OCI-LY1 (cell line): ENCODE measurements around the gene RDH13.
"Not testable (repeated sequence)": the region's sequence is repeated elsewhere in the genome, so short reads cannot be mapped to it uniquely, and the experiment has no call there.

Experiments
- EZH2 ChIP-seq: fragments of 200-600 bp; sonication (generic), shearing (Covaris generic); IDR thresholded peaks from 2 replicates; pipeline ENCODE4 v1.8.0; 2017; ENCODE audit warnings: borderline replicate concordance, mixed run types, mild to moderate bottlenecking, antibody characterized with exemption, low read length, moderate library complexity, mixed read lengths
- TF ChIP-seq, protein P1 (sequence below): fragments of 200-600 bp; sonication (generic), shearing (Covaris generic); IDR thresholded peaks from 2 replicates; pipeline ENCODE4 v1.5.1; 2017; ENCODE audit warnings: mild to moderate bottlenecking, antibody characterized with exemption, low read length, moderate library complexity, mixed read lengths

DNA sequence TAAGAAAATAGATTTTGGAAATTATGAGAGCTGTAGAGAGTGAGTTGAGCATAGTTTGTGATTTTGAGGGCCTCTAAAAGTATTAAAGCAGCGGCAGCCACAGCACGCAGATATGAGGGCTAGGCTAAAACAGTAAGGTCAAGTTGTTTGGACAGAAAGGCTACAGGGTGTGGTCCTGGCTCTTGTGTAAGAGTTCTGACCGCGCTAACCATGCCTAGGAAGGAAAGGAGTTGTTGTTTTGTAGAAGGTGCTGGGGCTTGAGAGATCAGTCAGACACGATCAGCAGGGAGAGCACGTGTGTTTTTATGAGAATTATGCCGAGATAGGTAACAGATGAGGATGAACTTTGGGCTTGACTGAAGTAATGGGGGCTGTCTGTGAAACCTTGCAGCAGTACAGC, 54.2 kb downstream of the RDH13 start:
- TF ChIP-seq, protein P1, sequence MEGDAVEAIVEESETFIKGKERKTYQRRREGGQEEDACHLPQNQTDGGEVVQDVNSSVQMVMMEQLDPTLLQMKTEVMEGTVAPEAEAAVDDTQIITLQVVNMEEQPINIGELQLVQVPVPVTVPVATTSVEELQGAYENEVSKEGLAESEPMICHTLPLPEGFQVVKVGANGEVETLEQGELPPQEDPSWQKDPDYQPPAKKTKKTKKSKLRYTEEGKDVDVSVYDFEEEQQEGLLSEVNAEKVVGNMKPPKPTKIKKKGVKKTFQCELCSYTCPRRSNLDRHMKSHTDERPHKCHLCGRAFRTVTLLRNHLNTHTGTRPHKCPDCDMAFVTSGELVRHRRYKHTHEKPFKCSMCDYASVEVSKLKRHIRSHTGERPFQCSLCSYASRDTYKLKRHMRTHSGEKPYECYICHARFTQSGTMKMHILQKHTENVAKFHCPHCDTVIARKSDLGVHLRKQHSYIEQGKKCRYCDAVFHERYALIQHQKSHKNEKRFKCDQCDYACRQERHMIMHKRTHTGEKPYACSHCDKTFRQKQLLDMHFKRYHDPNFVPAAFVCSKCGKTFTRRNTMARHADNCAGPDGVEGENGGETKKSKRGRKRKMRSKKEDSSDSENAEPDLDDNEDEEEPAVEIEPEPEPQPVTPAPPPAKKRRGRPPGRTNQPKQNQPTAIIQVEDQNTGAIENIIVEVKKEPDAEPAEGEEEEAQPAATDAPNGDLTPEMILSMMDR, result not testable (repeated sequence)
- TF ChIP-seq EZH2, result not testable (repeated sequence)
